K562 treated with DMSO at 1 percent for 4 hours (cell line): ENCODE data around the gene ADGRE3. TPM values are rescaled to one million over a fixed set of nuclear protein-coding genes. Genes with fewer than 3 reads are reported as not detected.

Experiments
- total RNA-seq: library from RNA; unstranded; fragments of 300-600 nt; gene quantifications from 2 replicates; pipeline ENCODE4 v1.2.3, GENCODE V29; 2022; ENCODE audit not compliant: insufficient read depth

Gene ADGRE3, protein sequence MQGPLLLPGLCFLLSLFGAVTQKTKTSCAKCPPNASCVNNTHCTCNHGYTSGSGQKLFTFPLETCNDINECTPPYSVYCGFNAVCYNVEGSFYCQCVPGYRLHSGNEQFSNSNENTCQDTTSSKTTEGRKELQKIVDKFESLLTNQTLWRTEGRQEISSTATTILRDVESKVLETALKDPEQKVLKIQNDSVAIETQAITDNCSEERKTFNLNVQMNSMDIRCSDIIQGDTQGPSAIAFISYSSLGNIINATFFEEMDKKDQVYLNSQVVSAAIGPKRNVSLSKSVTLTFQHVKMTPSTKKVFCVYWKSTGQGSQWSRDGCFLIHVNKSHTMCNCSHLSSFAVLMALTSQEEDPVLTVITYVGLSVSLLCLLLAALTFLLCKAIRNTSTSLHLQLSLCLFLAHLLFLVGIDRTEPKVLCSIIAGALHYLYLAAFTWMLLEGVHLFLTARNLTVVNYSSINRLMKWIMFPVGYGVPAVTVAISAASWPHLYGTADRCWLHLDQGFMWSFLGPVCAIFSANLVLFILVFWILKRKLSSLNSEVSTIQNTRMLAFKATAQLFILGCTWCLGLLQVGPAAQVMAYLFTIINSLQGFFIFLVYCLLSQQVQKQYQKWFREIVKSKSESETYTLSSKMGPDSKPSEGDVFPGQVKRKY
- total RNA-seq = not detected in 2 replicates

DNA sequence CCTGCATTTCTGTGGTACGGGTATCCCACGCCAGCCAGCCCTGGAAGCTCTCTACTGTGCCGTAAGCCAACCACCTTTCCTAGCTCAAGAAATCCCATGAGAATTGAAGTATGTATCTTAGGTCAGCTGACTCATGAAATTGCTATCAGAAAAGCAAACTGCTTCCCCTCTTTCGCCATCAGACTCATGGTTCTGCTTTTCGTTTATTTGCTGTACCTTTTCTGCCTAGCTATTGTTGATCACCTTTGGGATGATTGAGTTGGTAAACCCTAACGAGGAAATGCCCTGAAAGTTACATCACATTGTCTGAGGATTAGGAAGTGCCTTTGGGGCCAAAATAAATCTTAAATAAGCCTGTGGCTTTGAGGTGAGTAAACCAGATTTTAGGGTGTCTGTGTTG, at the start of gene ADGRE3:
Gene ADGRE3, minus strand, starts transcription at position 81 of the 400 bp plus-strand sequence. Its CDS starts 74 bp downstream, at position 7.

DNA sequence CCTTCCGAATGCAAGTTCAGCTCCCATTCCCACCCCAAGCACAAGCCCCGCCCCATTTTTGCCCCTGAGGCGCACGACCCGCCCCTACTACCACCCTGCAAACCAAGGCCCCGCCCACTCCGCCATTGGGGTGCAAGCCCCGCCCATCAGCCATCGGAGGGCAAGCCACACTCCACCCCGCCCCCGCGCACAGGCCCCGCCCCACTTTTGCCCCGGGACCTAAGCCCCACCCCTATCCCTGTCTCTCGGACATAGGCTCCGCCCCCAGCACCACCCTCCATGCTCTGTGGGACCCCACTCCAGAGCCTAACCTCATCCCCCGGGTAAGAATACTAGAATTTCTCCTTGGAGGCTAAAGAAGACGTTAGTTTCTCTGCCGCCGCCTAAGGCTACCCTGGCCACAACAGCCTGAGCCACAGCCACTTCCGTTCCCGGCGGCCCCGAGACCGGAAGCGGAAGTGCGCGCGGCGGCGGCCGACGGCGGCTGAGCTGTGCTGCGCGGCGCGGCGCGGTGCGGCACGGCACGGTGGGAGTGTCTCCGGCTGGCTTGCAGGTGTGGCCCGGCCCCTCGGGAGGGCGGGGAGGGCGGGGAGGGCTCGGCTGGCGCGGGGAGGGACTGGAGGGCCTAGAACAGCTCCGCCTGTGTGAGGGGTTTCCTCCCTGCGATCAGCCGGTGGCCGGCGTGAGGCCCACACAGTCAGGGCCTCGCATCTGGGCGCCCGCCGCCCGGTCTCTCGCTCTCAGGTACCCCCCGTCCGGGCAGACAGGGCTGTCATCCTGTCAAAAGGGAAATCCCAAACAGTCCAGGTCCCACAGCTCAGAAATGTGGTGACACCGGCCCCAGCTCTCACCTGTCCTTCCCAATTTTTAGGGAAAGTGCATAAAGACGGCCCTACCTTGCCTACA, 15.2 kb upstream of the ADGRE3 start, which contains the start of gene ZNF333:
Gene ZNF333, plus strand, starts transcription at position 451 of the 906 bp plus-strand sequence. CDS start 3,444 bp downstream, outside the sequence.

DNA sequence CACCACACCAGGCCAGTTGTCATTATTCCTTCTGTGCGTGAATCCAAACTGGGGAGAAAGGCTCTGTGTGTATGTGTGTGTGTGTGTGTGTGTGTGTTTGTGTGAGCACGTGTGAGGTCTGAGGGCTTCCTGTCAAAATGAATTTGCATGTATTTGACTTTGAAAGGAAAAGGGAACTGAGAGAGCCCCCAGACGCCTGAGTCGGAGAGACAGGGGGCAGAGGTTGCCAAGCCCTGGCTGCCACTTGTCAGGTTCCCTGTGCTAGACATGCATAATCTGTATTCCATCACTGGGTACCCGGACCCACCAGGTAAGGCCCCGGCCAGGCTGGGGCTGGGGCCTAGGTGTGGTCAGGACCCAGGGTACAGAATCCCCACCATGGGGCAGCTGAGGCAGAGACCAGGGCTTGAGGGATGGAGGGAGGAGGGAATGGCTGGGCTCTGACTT, 91.7 kb downstream of the ADGRE3 start, which contains the start of gene CLEC17A:
Gene CLEC17A, plus strand, starts transcription at position 191 of the 447 bp plus-strand sequence. Its CDS starts 77 bp downstream, at position 268.

DNA sequence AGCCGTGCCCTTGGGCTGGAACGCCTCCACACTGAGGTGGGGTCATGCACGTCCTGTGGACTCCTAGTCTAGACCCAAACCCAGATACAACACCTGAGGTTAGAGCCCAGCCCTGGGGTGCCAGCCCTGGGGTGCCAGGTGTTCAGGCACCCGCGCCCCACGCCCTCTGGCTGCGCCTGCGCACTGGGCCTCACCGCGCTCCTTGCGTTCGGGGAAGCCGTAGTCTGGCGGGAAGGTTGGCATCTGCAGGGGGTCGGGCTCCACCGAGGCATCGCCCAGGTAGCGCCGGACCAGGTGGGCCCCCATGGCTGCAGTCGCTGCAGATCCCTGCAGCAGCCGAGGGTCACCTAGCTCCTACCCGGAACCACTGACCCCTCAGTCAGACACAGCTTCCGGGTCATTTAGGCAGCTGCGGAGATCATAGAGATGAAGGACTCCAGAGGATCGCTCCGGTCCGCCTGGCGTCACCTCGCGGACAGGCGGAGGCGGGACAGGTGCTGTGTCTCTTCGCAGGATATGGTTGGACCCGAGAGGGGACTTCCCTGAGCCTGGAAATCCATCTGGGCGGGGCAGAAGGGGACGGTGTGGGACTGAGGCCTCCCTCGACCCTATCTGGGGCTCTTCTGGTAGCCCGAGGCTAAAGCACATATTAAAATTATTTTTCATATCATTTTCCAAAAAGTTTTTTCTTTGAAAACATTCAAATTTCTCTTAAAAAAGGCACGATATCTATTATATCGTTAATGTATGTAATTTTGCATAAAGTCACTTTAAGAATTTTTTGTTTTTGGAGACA, 102.8 kb downstream of the ADGRE3 start, which contains the start of gene NDUFB7:
Gene NDUFB7, minus strand, starts transcription at position 372 of the 796 bp plus-strand sequence. Its CDS starts 66 bp downstream, at position 306.

Other genes starting within 250 kb of the ADGRE3 start
- 243 and 275 TPM in 2 replicates for gene PKN1, start 241.5 kb downstream of the ADGRE3 start, total RNA-seq
- gene PTGER1, start 199.5 kb downstream of the ADGRE3 start, total RNA-seq = not detected in 2 replicates
- gene GIPC1, start 178.7 kb downstream of the ADGRE3 start, total RNA-seq = 123 and 129 TPM in 2 replicates
- 120 and 154 TPM in 2 replicates for gene DNAJB1, start 156.4 kb downstream of the ADGRE3 start, total RNA-seq
- gene TECR, start 145.2 kb downstream of the ADGRE3 start, total RNA-seq = 301 and 391 TPM in 2 replicates
- gene NDUFB7, start 102.8 kb downstream of the ADGRE3 start, total RNA-seq = 386 and 424 TPM in 2 replicates
- not detected in 2 replicates for gene CLEC17A, start 91.8 kb downstream of the ADGRE3 start, total RNA-seq
- 5.0 and 7.8 TPM in 2 replicates for gene ZNF333, start 15.2 kb upstream of the ADGRE3 start, total RNA-seq
- 8.9 and 13.3 TPM in 2 replicates for gene ADGRE2, start 103.7 kb upstream of the ADGRE3 start, total RNA-seq
- gene OR7A5, start 160.3 kb upstream of the ADGRE3 start, total RNA-seq = not detected in 2 replicates
- gene OR7C1, start 160.3 kb upstream of the ADGRE3 start, total RNA-seq = 0.16 TPM in 1 of 2 replicates, not detected in the other
- not detected in 2 replicates for gene OR7A10, start 174.1 kb upstream of the ADGRE3 start, total RNA-seq
- gene OR7A17, start 211.3 kb upstream of the ADGRE3 start, total RNA-seq = not detected in 2 replicates